HL-60 (cell line): ENCODE measurements around the gene LRRD1.
"Not testable (repeated sequence)": the region's sequence is repeated elsewhere in the genome, so short reads cannot be mapped to it uniquely, and the experiment has no call there.

Experiments used
- DNase-seq, 2 experiments: peaks; one replicate each; pipeline ENCODE4 v3.0.0-alpha.2; 2010 to 2020; ENCODE audit warnings: low read depth in 1 of 2, low spot score in 1 of 2
- H3K27ac ChIP-seq: fragments of 250-450 bp; sonication (Bioruptor Pico); replicated peaks from 2 replicates; pipeline ENCODE4 v1.5.1; 2020; ENCODE audit warnings: mild to moderate bottlenecking, moderate library complexity
- H3K27me3 ChIP-seq: fragments of 250-450 bp; sonication (Bioruptor Pico); 2 replicates; pipeline ENCODE4 v1.5.1; 2021; ENCODE audit warnings: mild to moderate bottlenecking, moderate library complexity; ENCODE audit not compliant: insufficient read depth, poor library complexity, severe bottlenecking
- H3K4me3 ChIP-seq: replicated peaks from 2 replicates; pipeline ENCODE4 v1.5.1; 2011; ENCODE audit warnings: mild to moderate bottlenecking, control low read depth, low read length; ENCODE audit not compliant: insufficient read depth
- GABPA ChIP-seq: IDR thresholded peaks from 2 replicates; pipeline ENCODE4 v1.6.1; 2012; ENCODE audit warnings: low read depth
- POLR2AphosphoS5 ChIP-seq: IDR thresholded peaks from 2 replicates; pipeline ENCODE4 v1.6.1; 2012; ENCODE audit warnings: low read depth
- SPI1 ChIP-seq: IDR thresholded peaks from 2 replicates; pipeline ENCODE4 v1.6.1; 2012; ENCODE audit warnings: low read depth, mild to moderate bottlenecking, borderline replicate concordance
- TF ChIP-seq, protein P1 (sequence below): IDR thresholded peaks from one replicate; pipeline ENCODE4 v1.5.1; 2011; ENCODE audit warnings: low read length, control low read depth, inconsistent platforms; ENCODE audit not compliant: insufficient read depth
- TF ChIP-seq, protein P2 (sequence below): IDR thresholded peaks from 2 replicates; pipeline ENCODE4 v1.6.1; 2012; ENCODE audit warnings: low read depth; ENCODE audit not compliant: insufficient replicate concordance

LRRD1 gene

DNA sequence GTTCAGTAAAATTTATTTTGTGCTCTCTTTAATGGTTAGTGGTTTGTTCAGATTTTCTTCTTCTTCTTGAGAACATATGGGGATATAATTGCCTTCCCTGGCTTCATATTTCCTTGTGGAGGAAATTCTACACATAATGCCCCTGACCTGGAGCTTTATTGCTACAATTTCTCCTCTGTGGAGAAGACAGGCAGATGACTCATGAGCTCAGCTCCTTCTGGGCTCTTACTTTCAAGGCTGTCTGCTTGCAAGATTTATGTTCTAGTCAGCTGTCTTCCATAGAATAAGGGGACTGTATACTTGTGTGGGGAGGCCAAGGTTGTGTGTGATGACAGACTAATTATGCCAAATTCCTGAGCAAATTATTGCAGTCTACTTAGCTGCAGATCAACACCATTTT, 1.6 kb downstream of the LRRD1 start:
- no peak for DNase-seq
- TF ChIP-seq, protein P1, sequence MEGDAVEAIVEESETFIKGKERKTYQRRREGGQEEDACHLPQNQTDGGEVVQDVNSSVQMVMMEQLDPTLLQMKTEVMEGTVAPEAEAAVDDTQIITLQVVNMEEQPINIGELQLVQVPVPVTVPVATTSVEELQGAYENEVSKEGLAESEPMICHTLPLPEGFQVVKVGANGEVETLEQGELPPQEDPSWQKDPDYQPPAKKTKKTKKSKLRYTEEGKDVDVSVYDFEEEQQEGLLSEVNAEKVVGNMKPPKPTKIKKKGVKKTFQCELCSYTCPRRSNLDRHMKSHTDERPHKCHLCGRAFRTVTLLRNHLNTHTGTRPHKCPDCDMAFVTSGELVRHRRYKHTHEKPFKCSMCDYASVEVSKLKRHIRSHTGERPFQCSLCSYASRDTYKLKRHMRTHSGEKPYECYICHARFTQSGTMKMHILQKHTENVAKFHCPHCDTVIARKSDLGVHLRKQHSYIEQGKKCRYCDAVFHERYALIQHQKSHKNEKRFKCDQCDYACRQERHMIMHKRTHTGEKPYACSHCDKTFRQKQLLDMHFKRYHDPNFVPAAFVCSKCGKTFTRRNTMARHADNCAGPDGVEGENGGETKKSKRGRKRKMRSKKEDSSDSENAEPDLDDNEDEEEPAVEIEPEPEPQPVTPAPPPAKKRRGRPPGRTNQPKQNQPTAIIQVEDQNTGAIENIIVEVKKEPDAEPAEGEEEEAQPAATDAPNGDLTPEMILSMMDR = no peak
- no peak for TF ChIP-seq SPI1
- TF ChIP-seq, protein P2, sequence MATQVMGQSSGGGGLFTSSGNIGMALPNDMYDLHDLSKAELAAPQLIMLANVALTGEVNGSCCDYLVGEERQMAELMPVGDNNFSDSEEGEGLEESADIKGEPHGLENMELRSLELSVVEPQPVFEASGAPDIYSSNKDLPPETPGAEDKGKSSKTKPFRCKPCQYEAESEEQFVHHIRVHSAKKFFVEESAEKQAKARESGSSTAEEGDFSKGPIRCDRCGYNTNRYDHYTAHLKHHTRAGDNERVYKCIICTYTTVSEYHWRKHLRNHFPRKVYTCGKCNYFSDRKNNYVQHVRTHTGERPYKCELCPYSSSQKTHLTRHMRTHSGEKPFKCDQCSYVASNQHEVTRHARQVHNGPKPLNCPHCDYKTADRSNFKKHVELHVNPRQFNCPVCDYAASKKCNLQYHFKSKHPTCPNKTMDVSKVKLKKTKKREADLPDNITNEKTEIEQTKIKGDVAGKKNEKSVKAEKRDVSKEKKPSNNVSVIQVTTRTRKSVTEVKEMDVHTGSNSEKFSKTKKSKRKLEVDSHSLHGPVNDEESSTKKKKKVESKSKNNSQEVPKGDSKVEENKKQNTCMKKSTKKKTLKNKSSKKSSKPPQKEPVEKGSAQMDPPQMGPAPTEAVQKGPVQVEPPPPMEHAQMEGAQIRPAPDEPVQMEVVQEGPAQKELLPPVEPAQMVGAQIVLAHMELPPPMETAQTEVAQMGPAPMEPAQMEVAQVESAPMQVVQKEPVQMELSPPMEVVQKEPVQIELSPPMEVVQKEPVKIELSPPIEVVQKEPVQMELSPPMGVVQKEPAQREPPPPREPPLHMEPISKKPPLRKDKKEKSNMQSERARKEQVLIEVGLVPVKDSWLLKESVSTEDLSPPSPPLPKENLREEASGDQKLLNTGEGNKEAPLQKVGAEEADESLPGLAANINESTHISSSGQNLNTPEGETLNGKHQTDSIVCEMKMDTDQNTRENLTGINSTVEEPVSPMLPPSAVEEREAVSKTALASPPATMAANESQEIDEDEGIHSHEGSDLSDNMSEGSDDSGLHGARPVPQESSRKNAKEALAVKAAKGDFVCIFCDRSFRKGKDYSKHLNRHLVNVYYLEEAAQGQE = no peak
- no peak for TF ChIP-seq GABPA
- Histone ChIP-seq H3K27me3 (no peaks in the 10 kb centered on the region), H3K27ac (no peak overlapping the region), H3K4me3 (no peak overlapping the region)

DNA sequence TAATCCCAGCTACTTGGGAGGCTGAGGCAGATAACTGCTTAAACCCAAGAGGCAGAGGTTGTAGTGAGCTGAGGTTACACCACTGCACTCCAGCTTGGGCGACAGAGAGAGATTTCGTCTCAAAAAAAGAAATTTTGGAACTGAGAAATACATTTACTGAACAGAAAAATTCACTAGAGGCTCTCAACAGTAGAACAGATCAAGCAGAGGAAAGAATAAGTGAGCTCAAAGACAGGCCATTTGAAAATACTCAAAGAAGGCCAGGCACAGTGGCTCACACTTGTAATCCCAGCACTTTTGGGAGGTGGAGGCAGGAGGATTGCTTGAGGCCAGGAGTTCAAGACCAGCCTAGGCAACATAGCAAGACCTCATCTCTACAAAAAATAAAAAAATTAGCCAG, 9.4 kb downstream of the LRRD1 start:
- H3K27me3 ChIP-seq, H3K27ac ChIP-seq, DNase-seq, H3K4me3 ChIP-seq: not testable (repeated sequence)

DNA sequence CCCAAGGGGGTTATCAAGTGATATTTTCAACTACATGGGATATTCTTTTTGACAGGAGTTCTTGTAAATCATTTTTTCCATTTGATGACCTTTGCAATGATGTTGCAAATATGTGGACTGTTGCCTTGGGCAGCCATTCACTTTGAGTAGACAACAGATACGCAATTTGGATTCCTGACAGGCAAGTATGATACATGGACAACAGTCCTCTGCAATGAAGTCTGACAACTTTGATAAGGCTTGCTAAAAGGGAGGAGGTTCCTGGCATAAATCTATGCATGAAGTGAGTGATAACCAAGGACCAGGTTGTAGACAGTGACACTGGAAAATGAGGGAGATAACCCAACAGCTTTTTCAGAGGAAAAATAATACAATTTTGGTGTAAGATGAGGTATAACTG, 17.7 kb downstream of the LRRD1 start:
- H3K27ac ChIP-seq = no peak overlapping the region
- no peak overlapping the region for H3K4me3 ChIP-seq
- no peak for DNase-seq
- TF ChIP-seq, protein P1 = no peak
- TF ChIP-seq POLR2AphosphoS5 (no peak), GABPA (no peak), SPI1 (no peak)
- no peaks in the 10 kb centered on the region for H3K27me3 ChIP-seq

DNA sequence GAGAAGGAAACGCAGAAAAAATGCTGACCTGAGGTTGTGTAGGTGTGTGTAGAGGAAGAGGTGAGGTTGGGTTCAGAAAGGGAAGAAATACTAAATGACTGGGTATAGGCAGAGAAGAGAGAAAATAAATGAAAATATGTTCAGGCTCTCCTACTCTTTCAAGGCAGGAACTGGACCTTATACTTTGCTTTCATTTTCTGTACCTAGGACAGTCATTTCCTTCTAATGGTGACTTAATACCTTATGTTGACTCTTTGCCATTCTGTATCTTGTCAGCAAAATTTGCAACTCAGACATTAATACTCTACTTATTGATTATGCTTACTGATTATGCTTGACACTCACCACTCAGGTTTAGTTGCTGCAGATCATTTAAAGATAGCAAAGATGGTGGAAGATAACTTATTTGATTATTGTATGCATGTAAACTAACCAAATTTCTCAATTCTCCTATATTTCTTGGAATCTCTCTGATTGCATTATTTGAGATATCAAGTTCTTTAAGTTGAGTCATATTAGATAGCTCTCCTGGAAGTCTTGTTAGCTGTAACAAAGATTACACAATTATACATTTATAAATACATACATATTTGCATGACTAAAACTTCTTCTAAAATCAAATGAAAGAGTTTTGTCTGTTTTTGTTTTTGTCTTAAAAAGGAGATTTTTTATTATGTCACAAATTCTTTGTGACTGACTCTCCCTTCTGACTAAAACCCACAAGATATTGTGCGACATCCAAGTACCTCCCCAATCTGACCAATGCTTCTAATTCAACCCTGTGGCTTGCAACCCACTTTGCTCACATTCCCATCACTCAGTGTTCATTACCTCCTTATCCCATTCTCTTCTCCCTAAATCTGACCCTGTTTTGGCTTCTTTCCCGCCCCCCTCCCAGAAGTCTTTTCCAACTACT, 20.0 kb downstream of the LRRD1 start:
- no peaks in the 10 kb centered on the region for H3K27me3 ChIP-seq
- DNase-seq = no peak
- no peak overlapping the region for H3K27ac ChIP-seq
- H3K4me3 ChIP-seq = no peak overlapping the region
- TF ChIP-seq, protein P1 = no peak
- TF ChIP-seq GABPA = no peak
- TF ChIP-seq, protein P2 = no peak
- TF ChIP-seq POLR2AphosphoS5 = no peak
- no peak for TF ChIP-seq SPI1
